BLaER1 (cell line): ENCODE measurements around the gene SORCS2.
A peak's percentile ranks its signal among the peaks of the same experiment; 100 is the strongest.

Experiments used
- H3K27ac ChIP-seq: shearing (Covaris generic); formaldehyde crosslinking; 2 replicates; pipeline ENCODE4 v1.8.1; 2022
- H3K27me3 ChIP-seq: shearing (Covaris generic); formaldehyde crosslinking; 2 replicates; pipeline ENCODE4 v1.8.1; 2022
- H3K36me3 ChIP-seq: shearing (Covaris generic); formaldehyde crosslinking; 2 replicates; pipeline ENCODE4 v1.8.1; 2022
- H3K4me1 ChIP-seq: shearing (Covaris generic); formaldehyde crosslinking; 2 replicates; pipeline ENCODE4 v1.8.1; 2022
- H3K4me2 ChIP-seq: shearing (Covaris generic); formaldehyde crosslinking; 2 replicates; pipeline ENCODE4 v1.8.1; 2022
- H3K4me3 ChIP-seq: shearing (Covaris generic); formaldehyde crosslinking; 2 replicates; pipeline ENCODE4 v1.8.1; 2022
- H3K9ac ChIP-seq: shearing (Covaris generic); formaldehyde crosslinking; 2 replicates; pipeline ENCODE4 v1.8.1; 2022
- H3K9me3 ChIP-seq: shearing (Covaris generic); formaldehyde crosslinking; 2 replicates; pipeline ENCODE4 v1.8.1; 2022
- H4K20me1 ChIP-seq: shearing (Covaris generic); formaldehyde crosslinking; 2 replicates; pipeline ENCODE4 v1.8.1; 2022
- Cebpa-rat ChIP-seq: shearing (Covaris generic); IDR thresholded peaks from 2 replicates; pipeline ENCODE4 v1.8.1; 2022

SORCS2 gene

GRCh38 chr4:7469023-7469422 is 276.7 kb downstream of the SORCS2 start:
- no peak for TF ChIP-seq Cebpa-rat
- no peaks in the 10 kb centered on the region for H3K27me3 ChIP-seq
- no peak overlapping the region for H3K4me2 ChIP-seq
- H3K4me1 ChIP-seq, result peaks cover 51% of the 10 kb centered on the region
- peaks cover 81% of the 10 kb centered on the region; the same call in 1 of the 2 replicates for H4K20me1 ChIP-seq
- H3K9ac ChIP-seq, result no peak overlapping the region
- no peaks in the 10 kb centered on the region for H3K9me3 ChIP-seq
- H3K27ac ChIP-seq, result no peak overlapping the region
- H3K4me3 ChIP-seq, result no peak overlapping the region
- H3K36me3 ChIP-seq, result no peaks in the 10 kb centered on the region; the same call in 1 of the 2 replicates

- Histone ChIP-seq H3K27ac (no peak overlapping the region), H3K9ac (no peak overlapping the region), H3K9me3 (no peaks in the 10 kb centered on the region), H3K36me3 (no peaks in the 10 kb centered on the region; the same call in 1 of the 2 replicates), H4K20me1 (peaks cover 80% of the 10 kb centered on the region; the same call in 1 of the 2 replicates), H3K4me2 (no peak overlapping the region), H3K4me1 (peaks cover 51% of the 10 kb centered on the region), H3K27me3 (no peaks in the 10 kb centered on the region), H3K4me3 (no peak overlapping the region)
- TF ChIP-seq Cebpa-rat, result no peak
These were observed 277.8 kb downstream of the SORCS2 start for GRCh38 chr4:7470111-7470510.

GRCh38 chr4:7470522-7471128 is 278.3 kb downstream of the SORCS2 start:
- no peak overlapping the region for H3K9ac ChIP-seq
- H4K20me1 ChIP-seq, result peaks cover 75% of the 10 kb centered on the region; the same call in 1 of the 2 replicates
- peaks cover 54% of the 10 kb centered on the region for H3K4me1 ChIP-seq
- H3K27me3 ChIP-seq, result no peaks in the 10 kb centered on the region
- no peak for TF ChIP-seq Cebpa-rat
- no peaks in the 10 kb centered on the region; the same call in 1 of the 2 replicates for H3K36me3 ChIP-seq
- H3K27ac ChIP-seq, result no peak overlapping the region
- H3K4me2 ChIP-seq, result no peak overlapping the region
- H3K4me3 ChIP-seq, result no peak overlapping the region
- H3K9me3 ChIP-seq, result no peaks in the 10 kb centered on the region

- H3K4me1 ChIP-seq, result peaks cover 56% of the 10 kb centered on the region
- H3K4me2 ChIP-seq, result no peak overlapping the region
- no peaks in the 10 kb centered on the region for H3K27me3 ChIP-seq
- H4K20me1 ChIP-seq, result peaks cover 59% of the 10 kb centered on the region; the same call in 1 of the 2 replicates
- H3K9ac ChIP-seq, result no peak overlapping the region
- no peak overlapping the region for H3K4me3 ChIP-seq
- no peaks in the 10 kb centered on the region for H3K9me3 ChIP-seq
- 0 out of 2 replicates have a peak overlapping the region, but pooled peaks have one; percentile 26 for H3K27ac ChIP-seq
- no peak for TF ChIP-seq Cebpa-rat
- H3K36me3 ChIP-seq, result no peaks in the 10 kb centered on the region; the same call in 1 of the 2 replicates
These were observed 280.2 kb downstream of the SORCS2 start for GRCh38 chr4:7472442-7473013.

- Histone ChIP-seq H3K27me3 (no peaks in the 10 kb centered on the region), H3K27ac (0 out of 2 replicates have a peak overlapping the region, but pooled peaks have one; percentile 26), H3K4me1 (peaks cover 61% of the 10 kb centered on the region), H3K9ac (no peak overlapping the region), H3K9me3 (no peaks in the 10 kb centered on the region), H4K20me1 (peaks cover 58% of the 10 kb centered on the region; the same call in 1 of the 2 replicates), H3K4me2 (peak overlapping the region; percentile 76), H3K36me3 (no peaks in the 10 kb centered on the region; the same call in 1 of the 2 replicates), H3K4me3 (no peak overlapping the region)
- TF ChIP-seq Cebpa-rat, result no peak
These were observed 280.7 kb downstream of the SORCS2 start for GRCh38 chr4:7473081-7473480.

- peaks cover 62% of the 10 kb centered on the region for H3K4me1 ChIP-seq
- no peak for TF ChIP-seq Cebpa-rat
- no peaks in the 10 kb centered on the region for H3K9me3 ChIP-seq
- peak overlapping the region; percentile 76 for H3K4me2 ChIP-seq
- peak overlapping the region; percentile 67 for H3K27ac ChIP-seq
- H3K9ac ChIP-seq, result no peak overlapping the region
- no peak overlapping the region for H3K4me3 ChIP-seq
- H4K20me1 ChIP-seq, result peaks cover 54% of the 10 kb centered on the region; the same call in 1 of the 2 replicates
- H3K27me3 ChIP-seq, result no peaks in the 10 kb centered on the region
- no peaks in the 10 kb centered on the region for H3K36me3 ChIP-seq
These were observed 282.0 kb downstream of the SORCS2 start for GRCh38 chr4:7474320-7474719.

GRCh38 chr4:7475207-7475606 is 282.9 kb downstream of the SORCS2 start:
- no peak overlapping the region for H3K4me3 ChIP-seq
- peaks cover 62% of the 10 kb centered on the region for H3K4me1 ChIP-seq
- H3K4me2 ChIP-seq, result peak overlapping the region; percentile 76
- H3K9ac ChIP-seq, result no peak overlapping the region
- no peak for TF ChIP-seq Cebpa-rat
- H4K20me1 ChIP-seq, result peaks cover 55% of the 10 kb centered on the region; the same call in 1 of the 2 replicates
- no peaks in the 10 kb centered on the region for H3K27me3 ChIP-seq
- 0 out of 2 replicates have a peak, but pooled peaks cover under 1% of the 10 kb centered on the region for H3K9me3 ChIP-seq
- peak overlapping the region; percentile 67 for H3K27ac ChIP-seq
- H3K36me3 ChIP-seq, result no peaks in the 10 kb centered on the region

- Histone ChIP-seq H3K27me3 (no peaks in the 10 kb centered on the region), H3K4me3 (no peak overlapping the region), H3K36me3 (peaks cover 8% of the 10 kb centered on the region), H4K20me1 (peaks cover 39% of the 10 kb centered on the region; the same call in 1 of the 2 replicates), H3K4me1 (peaks cover 62% of the 10 kb centered on the region), H3K4me2 (peak overlapping the region; percentile 76), H3K27ac (no peak overlapping the region; the same call in 1 of the 2 replicates), H3K9ac (no peak overlapping the region), H3K9me3 (peaks cover 16% of the 10 kb centered on the region)
- TF ChIP-seq Cebpa-rat, result no peak
These were observed 284.5 kb downstream of the SORCS2 start for GRCh38 chr4:7476820-7477219.

- Histone ChIP-seq H3K27ac (no peak overlapping the region), H3K4me1 (peaks cover 54% of the 10 kb centered on the region), H4K20me1 (peaks cover 31% of the 10 kb centered on the region; the same call in 1 of the 2 replicates), H3K9ac (no peak overlapping the region), H3K4me3 (no peak overlapping the region), H3K9me3 (peaks cover 22% of the 10 kb centered on the region), H3K36me3 (peaks cover 8% of the 10 kb centered on the region), H3K4me2 (peak overlapping the region; percentile 76; the same call in 1 of the 2 replicates), H3K27me3 (no peaks in the 10 kb centered on the region)
- no peak for TF ChIP-seq Cebpa-rat
These were observed 285.4 kb downstream of the SORCS2 start for GRCh38 chr4:7477695-7478094.

- H3K9ac ChIP-seq, result no peak overlapping the region
- no peaks in the 10 kb centered on the region for H3K27me3 ChIP-seq
- H3K36me3 ChIP-seq, result peaks cover 8% of the 10 kb centered on the region
- TF ChIP-seq Cebpa-rat, result no peak
- H3K4me2 ChIP-seq, result no peak overlapping the region
- peaks cover 45% of the 10 kb centered on the region for H3K4me1 ChIP-seq
- H3K9me3 ChIP-seq, result peaks cover 24% of the 10 kb centered on the region
- peaks cover 21% of the 10 kb centered on the region; the same call in 1 of the 2 replicates for H4K20me1 ChIP-seq
- no peak overlapping the region for H3K27ac ChIP-seq
- no peak overlapping the region for H3K4me3 ChIP-seq
These were observed 286.3 kb downstream of the SORCS2 start for GRCh38 chr4:7478665-7479064.
